Amygdala (tissue), 56 donors: ENCODE data around the gene SHANK1.

Experiments used
- DNase-seq, 56 donors: peaks; one replicate each; lab custom pipeline; 2025; lab: John Stamatoyannopoulos, UW

The SHANK1 gene

GRCh38 chr19:50729894-50730293 is 10.3 kb upstream of the SHANK1 start:
- no peak for DNase-seq

GRCh38 chr19:50728084-50728737 is 8.6 kb upstream of the SHANK1 start:
- peak in 50 of 56 donors; percentile 13 to 91 (median 70) for DNase-seq

- DNase-seq, result no peak
Observed at GRCh38 chr19:50725911-50726230, 6.3 kb upstream of the SHANK1 start.

GRCh38 chr19:50725218-50725910 is 5.8 kb upstream of the SHANK1 start:
- DNase-seq, result no peak

GRCh38 chr19:50724522-50725217 is 5.1 kb upstream of the SHANK1 start:
- peak; percentile 43 to 100 (median 99) for DNase-seq

GRCh38 chr19:50723735-50724521 is 4.3 kb upstream of the SHANK1 start:
- peak in 1 of 56 donors; percentile 71 for DNase-seq

GRCh38 chr19:50723069-50723468 is 3.5 kb upstream of the SHANK1 start, which contains the start of gene CLEC11A:
CLEC11A (plus strand) TSS chr19:50723364; CDS start chr19:50723526, 162 bp downstream.
- DNase-seq, result no peak

GRCh38 chr19:50722201-50723013 is 2.8 kb upstream of the SHANK1 start:
- DNase-seq, result no peak

GRCh38 chr19:50721441-50722137 is 2.0 kb upstream of the SHANK1 start:
- DNase-seq, result peak in 8 of 56 donors; percentile 12 to 44 (median 23)

GRCh38 chr19:50720921-50721381 is 1.3 kb upstream of the SHANK1 start:
- DNase-seq, result peak in 2 of 56 donors; percentile 9 to 23

- no peak for DNase-seq
Observed at GRCh38 chr19:50720181-50720920, 749 bp upstream of the SHANK1 start.

- no peak for DNase-seq
Observed at GRCh38 chr19:50719119-50719435, 525 bp downstream of the SHANK1 start.

GRCh38 chr19:50718255-50719118 is 1.1 kb downstream of the SHANK1 start:
- peak in 12 of 56 donors; percentile 15 to 57 (median 24) for DNase-seq

GRCh38 chr19:50717891-50718254 is 1.7 kb downstream of the SHANK1 start:
- no peak for DNase-seq

GRCh38 chr19:50717026-50717723 is 2.4 kb downstream of the SHANK1 start:
- DNase-seq, result no peak

- DNase-seq, result no peak
Observed at GRCh38 chr19:50716178-50717025, 3.2 kb downstream of the SHANK1 start.
